HepG2 (cell line): Measurements from ENCODE around the gene RPL34. TPM values are rescaled to one million over a fixed set of nuclear protein-coding genes. Genes with fewer than 3 reads are reported as not detected.

Source experiments
- ATF7-NPFF ChIP-seq: sonication (generic); formaldehyde crosslinking; IDR thresholded peaks from 2 replicates; pipeline ENCODE4 v1.8.1; 2023; ENCODE audit warnings: mild to moderate bottlenecking, low read depth, missing genetic modification reagents, moderate library complexity
- CBX1 ChIP-seq: IDR thresholded peaks from one replicate; pipeline ENCODE4 v1.6.1; 2016; ENCODE audit warnings: antibody characterized with exemption, low read depth
- CCDC6 ChIP-seq: sonication (generic); formaldehyde crosslinking; IDR thresholded peaks from 2 replicates; pipeline ENCODE4 v1.8.1; 2022; ENCODE audit warnings: mild to moderate bottlenecking, missing genetic modification reagents, moderate library complexity
- GATAD2A ChIP-seq: IDR thresholded peaks from 2 replicates; pipeline ENCODE4 v1.6.1; 2016
- HOXD1 ChIP-seq: sonication (generic); formaldehyde crosslinking; IDR thresholded peaks from 2 replicates; pipeline ENCODE4 v1.5.0; 2020; ENCODE audit warnings: missing genetic modification reagents
- IKZF1 ChIP-seq: fragments of 450-650 bp; IDR thresholded peaks from 2 replicates; pipeline ENCODE4 v1.7.1; 2016
- IRX3 ChIP-seq: sonication (generic); formaldehyde crosslinking; IDR thresholded peaks from 2 replicates; pipeline ENCODE4 v1.8.1; 2023; ENCODE audit warnings: mild to moderate bottlenecking, low read depth, missing genetic modification reagents, borderline replicate concordance
- KDM4B ChIP-seq: sonication (generic); formaldehyde crosslinking; IDR thresholded peaks from 2 replicates; pipeline ENCODE4 v1.4.0; 2020; ENCODE audit warnings: missing genetic modification reagents
- ONECUT2 ChIP-seq: sonication (generic); formaldehyde crosslinking; IDR thresholded peaks from 2 replicates; pipeline ENCODE4 v1.4.0; 2020; ENCODE audit warnings: missing genetic modification reagents
- SAP130 ChIP-seq: IDR thresholded peaks from 2 replicates; pipeline ENCODE4 v1.6.1; 2016; ENCODE audit warnings: low read depth
- SNAPC5 ChIP-seq: sonication (generic); formaldehyde crosslinking; IDR thresholded peaks from 2 replicates; pipeline ENCODE4 v1.8.1; 2023; ENCODE audit warnings: mild to moderate bottlenecking, missing genetic modification reagents, borderline replicate concordance
- SP5 ChIP-seq: IDR thresholded peaks from 2 replicates; pipeline ENCODE4 v1.6.1; 2016; ENCODE audit warnings: low read depth, borderline replicate concordance
- ZBED4 ChIP-seq: sonication (generic); formaldehyde crosslinking; IDR thresholded peaks from 2 replicates; pipeline ENCODE4 v1.4.0; 2020; ENCODE audit warnings: missing genetic modification reagents, borderline replicate concordance
- ZFP37 ChIP-seq: sonication (generic); formaldehyde crosslinking; IDR thresholded peaks from 2 replicates; pipeline ENCODE4 v1.4.0; 2020; ENCODE audit warnings: missing genetic modification reagents, borderline replicate concordance
- ZNF503 ChIP-seq: sonication (generic); formaldehyde crosslinking; IDR thresholded peaks from 2 replicates; pipeline ENCODE4 v1.4.0; 2020; ENCODE audit warnings: missing genetic modification reagents
- polyA plus RNA-seq, 8 experiments: library from polyadenylated mRNA; depleted of rRNA in 3 of 8; stranded (reverse) in 7 of 8; unstranded in 1 of 8; fragments of >200 nt; fragmentation: Illumina TruSeq in 4 of 8; extraction: Trizol in 4 of 8; gene quantifications; 2 replicates each; pipeline versions ENCODE4 v1.2.1 to v1.2.3, GENCODE V29; 2011 to 2016; ENCODE audit warnings: low read depth in 4 of 8, missing spikeins in 1 of 8, mixed read lengths in 1 of 8; ENCODE audit not compliant: insufficient read depth in 1 of 8
- total RNA-seq, 5 experiments: library from RNA; depleted of rRNA; stranded (reverse); fragments of >200 nt; fragmentation: Illumina TruSeq; extraction: Trizol; gene quantifications; 2 replicates each; pipeline ENCODE4 v1.2.3, GENCODE V29; 2016; ENCODE audit warnings: low read depth in 1 of 5
- TF ChIP-seq, protein P1 (sequence below): sonication (generic); formaldehyde crosslinking; IDR thresholded peaks from 2 replicates; pipeline ENCODE4 v1.5.0; 2020; ENCODE audit warnings: mild to moderate bottlenecking, low read depth, missing genetic modification reagents, borderline replicate concordance
- TF ChIP-seq, protein P2 (sequence below): sonication (generic); formaldehyde crosslinking; IDR thresholded peaks from 2 replicates; pipeline ENCODE4 v1.4.0; 2020; ENCODE audit warnings: low read depth, missing genetic modification reagents
- TF ChIP-seq, protein P3 (sequence below): sonication (generic); formaldehyde crosslinking; IDR thresholded peaks from 2 replicates; pipeline ENCODE4 v1.5.0; 2020; ENCODE audit warnings: missing genetic modification reagents, mild to moderate bottlenecking, borderline replicate concordance

RPL34 gene
- total and polyA plus RNA-seq, 2 of the 13 experiments (the other 11 are each of a cell fraction or from before 2014, with no cell fraction given): 2,235 to 3,985 TPM

GRCh38 chr4:108650212-108651013 is 30.0 kb downstream of the RPL34 start, which contains the start of gene OSTC (continued):
- TF ChIP-seq CCDC6 (CRISPR knock-in tag): peak; percentile 77; the same call in 1 of the 2 replicates
- peak; percentile 67; the same call in 1 of the 2 replicates for TF ChIP-seq ZNF503
- TF ChIP-seq IKZF1: no peak
- no peak for TF ChIP-seq IRX3 (CRISPR knock-in tag)
- TF ChIP-seq, protein P1, sequence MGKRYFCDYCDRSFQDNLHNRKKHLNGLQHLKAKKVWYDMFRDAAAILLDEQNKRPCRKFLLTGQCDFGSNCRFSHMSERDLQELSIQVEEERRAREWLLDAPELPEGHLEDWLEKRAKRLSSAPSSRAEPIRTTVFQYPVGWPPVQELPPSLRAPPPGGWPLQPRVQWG: no peak
- TF ChIP-seq HOXD1: 0 out of 2 replicates have a peak, but pooled peaks have one; percentile 42
- no peak for TF ChIP-seq ZBED4 (CRISPR knock-in tag)
- TF ChIP-seq, protein P2, sequence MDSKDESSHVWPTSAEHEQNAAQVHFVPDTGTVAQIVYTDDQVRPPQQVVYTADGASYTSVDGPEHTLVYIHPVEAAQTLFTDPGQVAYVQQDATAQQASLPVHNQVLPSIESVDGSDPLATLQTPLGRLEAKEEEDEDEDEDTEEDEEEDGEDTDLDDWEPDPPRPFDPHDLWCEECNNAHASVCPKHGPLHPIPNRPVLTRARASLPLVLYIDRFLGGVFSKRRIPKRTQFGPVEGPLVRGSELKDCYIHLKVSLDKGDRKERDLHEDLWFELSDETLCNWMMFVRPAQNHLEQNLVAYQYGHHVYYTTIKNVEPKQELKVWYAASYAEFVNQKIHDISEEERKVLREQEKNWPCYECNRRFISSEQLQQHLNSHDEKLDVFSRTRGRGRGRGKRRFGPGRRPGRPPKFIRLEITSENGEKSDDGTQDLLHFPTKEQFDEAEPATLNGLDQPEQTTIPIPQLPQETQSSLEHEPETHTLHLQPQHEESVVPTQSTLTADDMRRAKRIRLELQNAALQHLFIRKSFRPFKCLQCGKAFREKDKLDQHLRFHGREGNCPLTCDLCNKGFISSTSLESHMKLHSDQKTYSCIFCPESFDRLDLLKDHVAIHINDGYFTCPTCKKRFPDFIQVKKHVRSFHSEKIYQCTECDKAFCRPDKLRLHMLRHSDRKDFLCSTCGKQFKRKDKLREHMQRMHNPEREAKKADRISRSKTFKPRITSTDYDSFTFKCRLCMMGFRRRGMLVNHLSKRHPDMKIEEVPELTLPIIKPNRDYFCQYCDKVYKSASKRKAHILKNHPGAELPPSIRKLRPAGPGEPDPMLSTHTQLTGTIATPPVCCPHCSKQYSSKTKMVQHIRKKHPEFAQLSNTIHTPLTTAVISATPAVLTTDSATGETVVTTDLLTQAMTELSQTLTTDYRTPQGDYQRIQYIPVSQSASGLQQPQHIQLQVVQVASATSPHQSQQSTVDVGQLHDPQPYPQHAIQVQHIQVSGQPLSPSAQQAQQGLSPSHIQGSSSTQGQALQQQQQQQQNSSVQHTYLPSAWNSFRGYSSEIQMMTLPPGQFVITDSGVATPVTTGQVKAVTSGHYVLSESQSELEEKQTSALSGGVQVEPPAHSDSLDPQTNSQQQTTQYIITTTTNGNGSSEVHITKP (CRISPR knock-in tag): peak; percentile 12; the same call in 1 of the 2 replicates
- no peak for TF ChIP-seq KDM4B (CRISPR knock-in tag)
- no peak for TF ChIP-seq ONECUT2 (CRISPR knock-in tag)
- peak; percentile 89 for TF ChIP-seq SAP130 (CRISPR knock-in tag)
- no peak for TF ChIP-seq CBX1
- TF ChIP-seq, protein P3, sequence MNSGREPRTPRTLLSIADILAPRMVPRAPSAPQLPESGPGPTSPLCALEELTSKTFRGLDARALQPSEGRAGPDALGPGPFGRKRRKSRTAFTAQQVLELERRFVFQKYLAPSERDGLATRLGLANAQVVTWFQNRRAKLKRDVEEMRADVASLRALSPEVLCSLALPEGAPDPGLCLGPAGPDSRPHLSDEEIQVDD (CRISPR knock-in tag): no peak
- TF ChIP-seq ATF7-NPFF (CRISPR knock-in tag): no peak
- 0 out of 2 replicates have a peak, but pooled peaks have one; percentile 67 for TF ChIP-seq SP5
- no peak for TF ChIP-seq SNAPC5 (CRISPR knock-in tag)
- no peak; the same call in 1 of the 2 replicates for TF ChIP-seq GATAD2A (CRISPR knock-in tag)
- no peak for TF ChIP-seq ZFP37 (CRISPR knock-in tag)
